Measurements from ENCODE around the gene ADCY2. TPM values are rescaled to one million over a fixed set of nuclear protein-coding genes. Genes with fewer than 3 reads are reported as not detected.

Gene ADCY2
- total and polyA plus RNA-seq, 9 of the 15 experiments (the other 6 are each of a cell fraction or from before 2014, with no cell fraction given) = 0.01 to 0.15 (median 0.03) TPM; not detected in 5

DNA sequence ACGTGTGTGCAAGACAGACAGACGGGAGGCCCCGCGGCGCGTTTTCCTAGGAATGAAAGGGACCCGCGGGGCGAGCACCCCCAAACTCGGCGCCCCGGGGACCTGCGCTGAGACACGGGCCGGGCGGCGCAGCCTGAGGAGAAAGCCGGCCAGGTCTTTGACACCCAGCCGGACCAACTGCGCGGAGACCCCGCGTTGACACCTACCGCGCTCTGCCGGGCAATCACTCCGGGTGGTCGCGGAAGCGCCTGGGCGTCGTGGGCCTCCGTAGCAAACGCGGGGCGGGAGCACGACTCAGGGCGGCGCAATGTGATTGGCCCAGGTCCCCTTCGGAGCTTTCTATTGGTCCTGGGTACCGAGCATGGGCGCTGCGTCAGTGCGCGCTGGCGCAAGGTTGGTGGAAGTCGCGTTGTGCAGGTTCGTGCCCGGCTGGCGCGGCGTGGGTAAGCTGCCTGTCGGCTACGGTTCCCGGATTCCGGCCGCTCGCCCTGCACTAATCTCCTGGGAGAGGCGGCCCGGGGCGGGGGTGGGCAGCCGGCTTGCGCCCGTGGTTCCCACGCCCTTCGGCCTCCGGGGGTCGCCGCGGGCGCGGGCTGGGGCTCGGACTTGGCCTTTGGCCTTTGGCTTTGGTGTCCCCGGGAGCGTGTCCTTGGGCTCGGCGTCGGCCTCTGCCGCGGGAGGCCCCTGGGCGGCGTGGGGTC lies 473.0 kb downstream of the ADCY2 start, which contains the start of the genes FASTKD3 and MTRR (continued):
- no peak for TF ChIP-seq ZNF318 (IDR thresholded peaks at IDR 0.05; ENCODE audit: borderline replicate concordance in 1 of 2, low read depth in 1 of 2)
- peak; percentile 67; the same call in 1 of the 2 replicates for TF ChIP-seq ATF7 (IDR thresholded peaks at IDR 0.05)
- TF ChIP-seq XRCC3 (IDR thresholded peaks at IDR 0.05) = no peak

Data from K562 (cell line).